Endothelial cell of umbilical vein (primary cell): ENCODE results near the gene TBCD. TPM values are rescaled to one million over a fixed set of nuclear protein-coding genes. Genes with fewer than 3 reads are reported as not detected.
A peak's percentile ranks its signal among the peaks of the same experiment; 100 is the strongest.
"Not testable (repeated sequence)": the region's sequence is repeated elsewhere in the genome, so short reads cannot be mapped to it uniquely, and the experiment has no call there.

Source experiments
- BruUV-seq: library from RNA; stranded (reverse); fragments of 400-500 nt; replicated peaks from 2 replicates; lab custom pipeline; 2021; lab: Mats Ljungman, UMichigan
- CTCF ChIA-PET: fragments of 300-600, 350-600 bp; sonication (Branson Sonifier 250); formaldehyde crosslinking; loops from one replicate; lab custom pipeline; 2021; ENCODE audit warnings: antibody characterized with exemption, inconsistent platforms; lab: Charles Lee
- POLR2A ChIA-PET: fragments of 300-600, 350-600 bp; sonication (Branson Sonifier 250); formaldehyde crosslinking; loops from one replicate; lab custom pipeline; 2021; ENCODE audit warnings: antibody characterized with exemption, inconsistent platforms; lab: Charles Lee
- DNase-seq: peaks from one replicate; pipeline ENCODE4 v3.0.0-alpha.2; 2011; ENCODE audit warnings: low read depth, low spot score
- FAIRE-seq: peaks from 2 replicates; lab custom pipeline; 2011; peaks lifted over from hg19 to GRCh38; lab: Jason Lieb, UNC
- H2AFZ ChIP-seq: 2 replicates; pipeline ENCODE4 v1.6.0; 2012; ENCODE audit warnings: low read depth, low read length, control low read depth, inconsistent platforms
- H3K27ac ChIP-seq: 2 replicates; pipeline ENCODE4 v1.5.1; 2011; ENCODE audit warnings: low read depth, mild to moderate bottlenecking, control low read depth, low read length, moderate library complexity; ENCODE audit not compliant: insufficient read depth
- H3K27me3 ChIP-seq, 2 experiments: 2 replicates each; pipeline versions ENCODE4 v1.6.0 to v1.6.1; 2011; ENCODE audit warnings: low read length in 2 of 2, mixed read lengths in 1 of 2; ENCODE audit not compliant: control insufficient read depth in 2 of 2, insufficient read depth in 2 of 2
- H3K36me3 ChIP-seq, 2 experiments: 2 replicates in 1 of 2; 3 replicates in 1 of 2; pipeline ENCODE4 v1.5.1; 2011; ENCODE audit warnings: low read length in 2 of 2, mild to moderate bottlenecking in 1 of 2, moderate library complexity in 1 of 2; ENCODE audit not compliant: control insufficient read depth in 2 of 2, insufficient read depth in 2 of 2; ENCODE audit errors: extremely low read depth in 1 of 2
- H3K4me1 ChIP-seq: 3 replicates; pipeline ENCODE4 v1.5.1; 2011; ENCODE audit warnings: mild to moderate bottlenecking, low read length; ENCODE audit not compliant: control insufficient read depth, insufficient read depth; ENCODE audit errors: extremely low read depth
- H3K4me2 ChIP-seq: 2 replicates; pipeline ENCODE4 v1.6.1; 2011; ENCODE audit warnings: low read length, control low read depth, mixed read lengths; ENCODE audit not compliant: insufficient read depth
- H3K4me3 ChIP-seq, 3 experiments: fragments of 200-600 bp in 1 of 3; sonication (generic), shearing (Covaris generic) in 1 of 3; replicated peaks in 1 of 3; 2 replicates each; pipeline ENCODE4 v1.5.1; 2011 to 2016; ENCODE audit warnings: control low read depth in 3 of 3, low read length in 3 of 3, mild to moderate bottlenecking in 2 of 3, inconsistent platforms in 1 of 3, low read depth in 1 of 3, moderate library complexity in 1 of 3; ENCODE audit not compliant: insufficient read depth in 1 of 3
- H3K79me2 ChIP-seq: 2 replicates; pipeline ENCODE4 v1.6.0; 2012; ENCODE audit warnings: low read length, inconsistent platforms; ENCODE audit not compliant: control insufficient read depth, insufficient read depth
- H3K9ac ChIP-seq: replicated peaks from 2 replicates; pipeline ENCODE3; 2011; ENCODE audit warnings: low read length, control low read depth; ENCODE audit not compliant: insufficient read depth; ENCODE audit errors: extremely low read depth
- H3K9me1 ChIP-seq: replicated peaks from 3 replicates; pipeline ENCODE4 v1.6.0; 2011; ENCODE audit warnings: mild to moderate bottlenecking, low read length; ENCODE audit not compliant: control insufficient read depth, insufficient read depth; ENCODE audit errors: extremely low read depth
- H3K9me3 ChIP-seq: replicated peaks from 2 replicates; pipeline ENCODE4 v1.5.1; 2012; ENCODE audit warnings: low read length, inconsistent platforms; ENCODE audit not compliant: control insufficient read depth, insufficient read depth
- H4K20me1 ChIP-seq: replicated peaks from 2 replicates; pipeline ENCODE3; 2011; ENCODE audit warnings: mild to moderate bottlenecking, low read length; ENCODE audit not compliant: control insufficient read depth, insufficient read depth; ENCODE audit errors: extremely low read depth
- FOS ChIP-seq: IDR thresholded peaks from 2 replicates; pipeline ENCODE4 v1.6.1; 2011; ENCODE audit warnings: mild to moderate bottlenecking, low read length, moderate library complexity, borderline replicate concordance; ENCODE audit not compliant: insufficient read depth
- GATA2 ChIP-seq: IDR thresholded peaks from 2 replicates; pipeline ENCODE4 v1.7.0; 2011; ENCODE audit warnings: low read depth, mild to moderate bottlenecking, moderate library complexity, mixed read lengths, low read length; ENCODE audit not compliant: insufficient read length, insufficient read depth
- POLR2AphosphoS5 ChIP-seq: IDR thresholded peaks from 2 replicates; pipeline ENCODE4 v1.6.1; 2012; ENCODE audit warnings: low read depth, mild to moderate bottlenecking, control low read depth, low read length, moderate library complexity; ENCODE audit not compliant: insufficient read depth
- dilution Hi-C: fragments of 300-500 bp; cut with MboI; formaldehyde crosslinking; loops from one replicate; pipeline ENCODE4 v1.15.0; 2019; ENCODE audit warnings: low sequenced_read_pairs; ENCODE audit not compliant: extremely low pct_ligation_motif_present
- intact Hi-C: fragments of 100-400 bp; cut with micrococcal nuclease; formaldehyde crosslinking; loops from one replicate; pipeline ENCODE4 v1.10.0; 2022
- polyA plus RNA-seq, 4 experiments: library from polyadenylated mRNA; depleted of rRNA in 3 of 4; stranded (reverse) in 3 of 4; unstranded in 1 of 4; fragments of >200 nt; gene quantifications; 2 replicates each; pipeline versions ENCODE4 v1.2.1 to v1.2.3, GENCODE V29; 2011 to 2012; ENCODE audit warnings: missing spikeins in 1 of 4
- total RNA-seq: library from RNA; stranded (reverse); gene quantifications from 2 replicates; pipeline ENCODE4 v1.2.3, GENCODE V29; 2021
- TF ChIP-seq, protein P1 (sequence below), 2 donors: IDR thresholded peaks; 1 replicate in 1 of 2; 2 replicates in 1 of 2; pipeline ENCODE4 v1.5.1; 2011; ENCODE audit warnings: low read length in 2 of 2, mild to moderate bottlenecking in 2 of 2, moderate library complexity in 2 of 2, control low read depth in 1 of 2, inconsistent platforms in 1 of 2, low read depth in 1 of 2; ENCODE audit not compliant: insufficient read depth in 1 of 2; ENCODE audit errors: extremely low read depth in 1 of 2

TBCD gene
- total and polyA plus RNA-seq, 2 donors (not counting 3 experiments of a cell fraction or from before 2014, with no cell fraction given), result 121 to 145 TPM

DNA sequence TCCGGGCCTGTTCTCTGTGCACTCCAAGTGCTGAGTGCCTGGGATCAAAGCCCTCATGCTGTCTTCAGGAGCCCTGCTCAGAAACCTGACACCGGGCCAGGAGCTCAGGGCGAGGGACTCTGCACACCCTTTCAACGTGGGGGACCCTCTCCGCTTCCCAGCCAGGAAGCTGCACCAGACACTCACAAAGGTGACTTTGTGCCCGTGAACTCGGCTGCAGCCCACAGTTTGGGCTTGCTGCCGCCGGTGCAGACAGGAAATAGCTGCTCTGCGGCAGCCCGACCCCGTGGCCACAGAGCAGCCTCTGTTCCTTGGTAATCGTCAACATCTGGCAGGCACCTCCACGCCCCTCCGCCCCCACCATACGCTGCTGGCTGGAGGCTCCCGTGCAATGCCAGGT is 234.1 kb downstream of the TBCD start:
- dilution Hi-C loops, result no loop called here
- Histone ChIP-seq H3K27me3 (no peaks in the 10 kb centered on the region), H4K20me1 (no peaks in the 10 kb centered on the region), H3K36me3 (no peaks in the 10 kb centered on the region), H2AFZ (peak overlapping the region; percentile 42), H3K9me3 (no peaks in the 10 kb centered on the region), H3K4me3 (no peak overlapping the region), H3K9me1 (no peaks in the 10 kb centered on the region), H3K9ac (no peak overlapping the region), H3K79me2 (no peaks in the 10 kb centered on the region), H3K4me2 (peak overlapping the region; percentile 57), H3K27ac (no peak overlapping the region), H3K4me1 (peaks cover 9% of the 10 kb centered on the region)
- POLR2A ChIA-PET, result no interaction called here
- CTCF ChIA-PET, result interaction anchor here (0.8 kb wide), 1 partner anchor 23 kb away, joined by 3 read pairs; no protein-coding TSS in a partner anchor
- intact Hi-C loops, result no loop called here
- BruUV-seq, result no TSS peak
- peak; percentile 49 for DNase-seq
- FAIRE-seq, result peak; percentile 76
- TF ChIP-seq POLR2AphosphoS5 (no peak), FOS (no peak), GATA2 (no peak)
- TF ChIP-seq, protein P1, sequence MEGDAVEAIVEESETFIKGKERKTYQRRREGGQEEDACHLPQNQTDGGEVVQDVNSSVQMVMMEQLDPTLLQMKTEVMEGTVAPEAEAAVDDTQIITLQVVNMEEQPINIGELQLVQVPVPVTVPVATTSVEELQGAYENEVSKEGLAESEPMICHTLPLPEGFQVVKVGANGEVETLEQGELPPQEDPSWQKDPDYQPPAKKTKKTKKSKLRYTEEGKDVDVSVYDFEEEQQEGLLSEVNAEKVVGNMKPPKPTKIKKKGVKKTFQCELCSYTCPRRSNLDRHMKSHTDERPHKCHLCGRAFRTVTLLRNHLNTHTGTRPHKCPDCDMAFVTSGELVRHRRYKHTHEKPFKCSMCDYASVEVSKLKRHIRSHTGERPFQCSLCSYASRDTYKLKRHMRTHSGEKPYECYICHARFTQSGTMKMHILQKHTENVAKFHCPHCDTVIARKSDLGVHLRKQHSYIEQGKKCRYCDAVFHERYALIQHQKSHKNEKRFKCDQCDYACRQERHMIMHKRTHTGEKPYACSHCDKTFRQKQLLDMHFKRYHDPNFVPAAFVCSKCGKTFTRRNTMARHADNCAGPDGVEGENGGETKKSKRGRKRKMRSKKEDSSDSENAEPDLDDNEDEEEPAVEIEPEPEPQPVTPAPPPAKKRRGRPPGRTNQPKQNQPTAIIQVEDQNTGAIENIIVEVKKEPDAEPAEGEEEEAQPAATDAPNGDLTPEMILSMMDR (IDR thresholded peaks at IDR 0.05; ENCODE audit: extremely low read depth in 1 of 2, insufficient read depth in 1 of 2, low read depth in 1 of 2, low read length in 2 of 2), result no peak

- H3K27me3 ChIP-seq, H3K4me3 ChIP-seq, H3K9me1 ChIP-seq, H3K4me2 ChIP-seq, H2AFZ ChIP-seq, dilution Hi-C loops, BruUV-seq, H3K36me3 ChIP-seq, DNase-seq, H3K9ac ChIP-seq, H3K4me1 ChIP-seq, POLR2A ChIA-PET, FAIRE-seq, H3K27ac ChIP-seq, H4K20me1 ChIP-seq, intact Hi-C loops, H3K9me3 ChIP-seq, H3K79me2 ChIP-seq: not testable (repeated sequence)
- CTCF ChIA-PET, result interaction anchor here (0.8 kb wide), 1 partner anchor 8 kb away, joined by 3 read pairs; no protein-coding TSS in a partner anchor
These were observed 237.2 kb downstream of the TBCD start for GRCh38 chr17:82989051-82989450.
